Measurements from ENCODE around the gene ABCA4.

GRCh38 chr1:94113589-94114226 is 7.2 kb downstream of the ABCA4 start:
- no peak for TF ChIP-seq POLR2A (IDR thresholded peaks at IDR 0.05; ENCODE audit: low read length)
- no peak for TF ChIP-seq GATA1 (IDR thresholded peaks at IDR 0.05; ENCODE audit: low read depth, low read length)
